Astrocyte (in vitro differentiated cells and primary cell): Measurements from ENCODE around the gene CLCN3. TPM values are rescaled to one million over a fixed set of nuclear protein-coding genes. Genes with fewer than 3 reads are reported as not detected.

ENCODE experiments used
- DNase-seq: peaks from one replicate; pipeline ENCODE4 v3.0.0-alpha.2; 2010; ENCODE audit warnings: low read depth
- FAIRE-seq: peaks from 2 replicates; lab custom pipeline; 2011; peaks lifted over from hg19 to GRCh38; lab: Jason Lieb, UNC
- H2AFZ ChIP-seq: 2 replicates; pipeline ENCODE4 v1.6.0; 2012; ENCODE audit warnings: low read depth, low read length, inconsistent platforms
- H3K27ac ChIP-seq: 2 replicates; pipeline ENCODE4 v1.5.1; 2011; ENCODE audit warnings: low read depth, low read length, inconsistent platforms
- H3K27me3 ChIP-seq: 2 replicates; pipeline ENCODE4 v1.6.0; 2011; ENCODE audit warnings: low read length, inconsistent platforms; ENCODE audit not compliant: insufficient read depth
- H3K36me3 ChIP-seq: 2 replicates; pipeline ENCODE4 v1.5.1; 2011; ENCODE audit warnings: low read length, inconsistent platforms; ENCODE audit not compliant: insufficient read depth
- H3K4me1 ChIP-seq: 2 replicates; pipeline ENCODE4 v1.5.1; 2011; ENCODE audit warnings: low read length, inconsistent platforms; ENCODE audit not compliant: insufficient read depth
- H3K4me2 ChIP-seq: 2 replicates; pipeline ENCODE4 v1.6.0; 2012; ENCODE audit warnings: low read length, inconsistent platforms
- H3K4me3 ChIP-seq: 2 replicates; pipeline ENCODE4 v1.5.1; 2011; ENCODE audit warnings: low read depth, mild to moderate bottlenecking, low read length, inconsistent platforms; ENCODE audit not compliant: insufficient read depth
- H3K79me2 ChIP-seq: 2 replicates; pipeline ENCODE4 v1.6.0; 2012; ENCODE audit warnings: mild to moderate bottlenecking, low read length, inconsistent platforms; ENCODE audit not compliant: insufficient read depth
- H3K9ac ChIP-seq: 2 replicates; pipeline ENCODE4 v1.6.0; 2012; ENCODE audit warnings: mild to moderate bottlenecking, low read length, inconsistent platforms
- H3K9me3 ChIP-seq: 2 replicates; pipeline ENCODE4 v1.5.1; 2012; ENCODE audit warnings: low read depth, mild to moderate bottlenecking, low read length, inconsistent platforms; ENCODE audit not compliant: insufficient read depth
- H4K20me1 ChIP-seq: 2 replicates; pipeline ENCODE4 v1.6.0; 2012; ENCODE audit warnings: low read length, inconsistent platforms; ENCODE audit not compliant: insufficient read depth
- H3K27ac Mint-ChIP-seq: one replicate; pipeline ENCODE4 v1.8.0; 2021; ENCODE audit warnings: mild to moderate bottlenecking, mixed read lengths; ENCODE audit not compliant: unreplicated experiment
- H3K27me3 Mint-ChIP-seq: one replicate; pipeline ENCODE4 v1.8.0; 2021; ENCODE audit warnings: low read depth, mixed read lengths; ENCODE audit not compliant: unreplicated experiment
- H3K36me3 Mint-ChIP-seq: one replicate; pipeline ENCODE4 v1.8.0; 2021; ENCODE audit warnings: low read depth, mixed read lengths; ENCODE audit not compliant: unreplicated experiment
- H3K4me1 Mint-ChIP-seq: one replicate; pipeline ENCODE4 v1.8.0; 2021; ENCODE audit warnings: low read depth, mixed read lengths; ENCODE audit not compliant: unreplicated experiment
- H3K4me3 Mint-ChIP-seq: one replicate; pipeline ENCODE4 v1.8.0; 2021; ENCODE audit warnings: mild to moderate bottlenecking, moderate library complexity, mixed read lengths; ENCODE audit not compliant: unreplicated experiment
- H3K9me3 Mint-ChIP-seq: one replicate; pipeline ENCODE4 v1.8.0; 2021; ENCODE audit warnings: mild to moderate bottlenecking, mixed read lengths; ENCODE audit not compliant: unreplicated experiment
- EZH2 ChIP-seq: IDR thresholded peaks from 2 replicates; pipeline ENCODE4 v1.6.1; 2012; ENCODE audit warnings: mild to moderate bottlenecking, low read length, inconsistent platforms; ENCODE audit not compliant: insufficient read depth
- total RNA-seq: library from RNA; stranded (reverse); gene quantifications from 2 replicates; pipeline ENCODE4 v1.2.1, GENCODE V29; 2021
- TF ChIP-seq, protein P1 (sequence below): IDR thresholded peaks from 2 replicates; pipeline ENCODE4 v1.5.1; 2011; ENCODE audit warnings: low read depth, mild to moderate bottlenecking, inconsistent platforms, low read length, moderate library complexity; ENCODE audit not compliant: insufficient read depth

Gene CLCN3
- total RNA-seq, 1 donor from 2014 or later: 51.1 TPM

GRCh38 chr4:169618286-169618685 is 2.1 kb upstream of the CLCN3 start:
- Histone ChIP-seq H3K4me3 (no peak overlapping the region), H3K4me1 (peaks cover 25% of the 10 kb centered on the region), H3K9me3 (no peaks in the 10 kb centered on the region), H3K4me2 (no peak overlapping the region), H3K27me3 (no peaks in the 10 kb centered on the region), H3K36me3 (no peaks in the 10 kb centered on the region), H3K9ac (no peak overlapping the region), H3K27ac (no peak overlapping the region), H4K20me1 (peaks cover 15% of the 10 kb centered on the region), H3K79me2 (peaks cover 28% of the 10 kb centered on the region), H2AFZ (no peak overlapping the region)
- no peaks in the 10 kb centered on the region for H3K27me3 Mint-ChIP-seq
- H3K9me3 Mint-ChIP-seq: no peaks in the 10 kb centered on the region
- peak overlapping the region; percentile 64 for H3K27ac Mint-ChIP-seq
- DNase-seq (peak; percentile 74), FAIRE-seq (no peak)
- H3K4me1 Mint-ChIP-seq: peaks cover 23% of the 10 kb centered on the region
- no peaks in the 10 kb centered on the region for H3K36me3 Mint-ChIP-seq
- H3K4me3 Mint-ChIP-seq: no peak overlapping the region
- no peak for TF ChIP-seq EZH2
- TF ChIP-seq, protein P1, sequence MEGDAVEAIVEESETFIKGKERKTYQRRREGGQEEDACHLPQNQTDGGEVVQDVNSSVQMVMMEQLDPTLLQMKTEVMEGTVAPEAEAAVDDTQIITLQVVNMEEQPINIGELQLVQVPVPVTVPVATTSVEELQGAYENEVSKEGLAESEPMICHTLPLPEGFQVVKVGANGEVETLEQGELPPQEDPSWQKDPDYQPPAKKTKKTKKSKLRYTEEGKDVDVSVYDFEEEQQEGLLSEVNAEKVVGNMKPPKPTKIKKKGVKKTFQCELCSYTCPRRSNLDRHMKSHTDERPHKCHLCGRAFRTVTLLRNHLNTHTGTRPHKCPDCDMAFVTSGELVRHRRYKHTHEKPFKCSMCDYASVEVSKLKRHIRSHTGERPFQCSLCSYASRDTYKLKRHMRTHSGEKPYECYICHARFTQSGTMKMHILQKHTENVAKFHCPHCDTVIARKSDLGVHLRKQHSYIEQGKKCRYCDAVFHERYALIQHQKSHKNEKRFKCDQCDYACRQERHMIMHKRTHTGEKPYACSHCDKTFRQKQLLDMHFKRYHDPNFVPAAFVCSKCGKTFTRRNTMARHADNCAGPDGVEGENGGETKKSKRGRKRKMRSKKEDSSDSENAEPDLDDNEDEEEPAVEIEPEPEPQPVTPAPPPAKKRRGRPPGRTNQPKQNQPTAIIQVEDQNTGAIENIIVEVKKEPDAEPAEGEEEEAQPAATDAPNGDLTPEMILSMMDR: no peak

DNA sequence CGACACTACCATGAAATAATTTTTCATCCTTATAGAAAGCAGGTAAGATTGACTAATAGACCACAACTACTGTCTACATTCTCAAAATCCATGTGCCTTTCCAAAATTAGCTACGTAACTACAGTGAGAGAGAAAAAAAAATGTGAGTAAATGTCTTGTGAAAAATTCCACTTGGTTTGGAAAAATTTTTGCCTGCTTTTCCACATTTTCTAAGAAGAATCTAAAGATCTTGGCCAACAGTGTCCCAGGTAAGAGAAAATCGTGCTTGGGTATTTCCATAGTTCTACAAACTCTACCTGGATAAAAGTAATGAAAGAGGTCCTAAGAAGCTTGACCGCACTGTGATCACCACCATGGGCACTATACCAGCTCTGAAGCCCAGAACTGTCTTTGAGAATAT is 1.4 kb upstream of the CLCN3 start:
- peak overlapping the region; percentile 15 for H3K27ac ChIP-seq
- no peak for DNase-seq

GRCh38 chr4:169619518-169619957 is 840 bp upstream of the CLCN3 start:
- DNase-seq (peak; percentile 35), FAIRE-seq (no peak)
- Histone ChIP-seq H3K27ac (peak overlapping the region; percentile 91), H3K4me2 (peak overlapping the region; percentile 98), H3K36me3 (no peaks in the 10 kb centered on the region), H3K9me3 (no peaks in the 10 kb centered on the region), H3K9ac (peak overlapping the region; percentile 93), H3K4me1 (peaks cover 22% of the 10 kb centered on the region), H3K27me3 (no peaks in the 10 kb centered on the region), H3K4me3 (peak overlapping the region; percentile 88), H3K79me2 (peaks cover 41% of the 10 kb centered on the region), H2AFZ (peak overlapping the region; percentile 98), H4K20me1 (peaks cover 26% of the 10 kb centered on the region)
- no peaks in the 10 kb centered on the region for H3K27me3 Mint-ChIP-seq
- H3K4me3 Mint-ChIP-seq: peak overlapping the region; percentile 100
- peak overlapping the region; percentile 100 for H3K27ac Mint-ChIP-seq
- no peaks in the 10 kb centered on the region for H3K36me3 Mint-ChIP-seq
- H3K4me1 Mint-ChIP-seq: peaks cover 21% of the 10 kb centered on the region
- no peaks in the 10 kb centered on the region for H3K9me3 Mint-ChIP-seq
- no peak for TF ChIP-seq EZH2
- TF ChIP-seq, protein P1: peak; percentile 73

More for the DNA sequence above, 1.4 kb upstream of the CLCN3 start:
- Histone ChIP-seq H3K4me1 (peaks cover 22% of the 10 kb centered on the region), H3K9ac (no peak overlapping the region), H3K9me3 (no peaks in the 10 kb centered on the region), H3K4me3 (no peak overlapping the region), H3K36me3 (no peaks in the 10 kb centered on the region), H2AFZ (no peak overlapping the region), H3K27me3 (no peaks in the 10 kb centered on the region), H4K20me1 (peaks cover 22% of the 10 kb centered on the region), H3K79me2 (peaks cover 35% of the 10 kb centered on the region), H3K4me2 (peak overlapping the region; percentile 98)
- TF ChIP-seq EZH2: no peak
- TF ChIP-seq, protein P1: no peak
- no peak for FAIRE-seq
- Mint-ChIP-seq H3K27me3 (no peaks in the 10 kb centered on the region), H3K27ac (peak overlapping the region; percentile 100), H3K36me3 (no peaks in the 10 kb centered on the region), H3K9me3 (no peaks in the 10 kb centered on the region), H3K4me3 (peak overlapping the region; percentile 100), H3K4me1 (peaks cover 21% of the 10 kb centered on the region)
